DND-41 (cell line): ENCODE data around the gene CTRB2.

ENCODE experiments used
- CTCF ChIP-seq: IDR thresholded peaks from 2 replicates; pipeline ENCODE4 v1.5.1; 2012; ENCODE audit warnings: borderline replicate concordance, low read length, moderate library complexity, mild to moderate bottlenecking; ENCODE audit not compliant: poor library complexity, severe bottlenecking; ENCODE audit errors: extremely low read depth
- EZH2 ChIP-seq: IDR thresholded peaks from 3 replicates; pipeline ENCODE4 v1.6.1; 2012; ENCODE audit warnings: borderline replicate concordance, low read depth, mild to moderate bottlenecking, moderate library complexity, low read length, inconsistent platforms; ENCODE audit not compliant: severe bottlenecking

- TF ChIP-seq EZH2 = no peak
- no peak for TF ChIP-seq CTCF
Measured at GRCh38 chr16:75193730-75194444, 13.1 kb downstream of the CTRB2 start.
